Mucosa of stomach (tissue), 1 donor: ENCODE results near the gene RAB1A.
"Not testable (repeated sequence)": the region's sequence is repeated elsewhere in the genome, so short reads cannot be mapped to it uniquely, and the experiment has no call there.

Experiments
- H3K27me3 ChIP-seq: one replicate; pipeline ENCODE4 v1.7.0; 2013; ENCODE audit warnings: mild to moderate bottlenecking, low read length; ENCODE audit not compliant: control insufficient read depth, insufficient read depth
- H3K36me3 ChIP-seq: one replicate; pipeline ENCODE4 v1.7.0; 2013; ENCODE audit warnings: low read length; ENCODE audit not compliant: control insufficient read depth, insufficient read depth
- H3K4me1 ChIP-seq: one replicate; pipeline ENCODE4 v1.7.0; 2013; ENCODE audit warnings: mild to moderate bottlenecking, low read length; ENCODE audit not compliant: control insufficient read depth, insufficient read depth
- H3K4me3 ChIP-seq: one replicate; pipeline ENCODE4 v1.7.0; 2013; ENCODE audit warnings: low read length
- H3K9ac ChIP-seq: one replicate; pipeline ENCODE4 v1.7.0; 2013; ENCODE audit warnings: mild to moderate bottlenecking, low read length, moderate library complexity
- H3K9me3 ChIP-seq: one replicate; pipeline ENCODE4 v1.7.0; 2013; ENCODE audit warnings: mild to moderate bottlenecking, low read length, moderate library complexity; ENCODE audit not compliant: control insufficient read depth
- donor health status: Pancreatic carcinoma.

RAB1A gene

DNA sequence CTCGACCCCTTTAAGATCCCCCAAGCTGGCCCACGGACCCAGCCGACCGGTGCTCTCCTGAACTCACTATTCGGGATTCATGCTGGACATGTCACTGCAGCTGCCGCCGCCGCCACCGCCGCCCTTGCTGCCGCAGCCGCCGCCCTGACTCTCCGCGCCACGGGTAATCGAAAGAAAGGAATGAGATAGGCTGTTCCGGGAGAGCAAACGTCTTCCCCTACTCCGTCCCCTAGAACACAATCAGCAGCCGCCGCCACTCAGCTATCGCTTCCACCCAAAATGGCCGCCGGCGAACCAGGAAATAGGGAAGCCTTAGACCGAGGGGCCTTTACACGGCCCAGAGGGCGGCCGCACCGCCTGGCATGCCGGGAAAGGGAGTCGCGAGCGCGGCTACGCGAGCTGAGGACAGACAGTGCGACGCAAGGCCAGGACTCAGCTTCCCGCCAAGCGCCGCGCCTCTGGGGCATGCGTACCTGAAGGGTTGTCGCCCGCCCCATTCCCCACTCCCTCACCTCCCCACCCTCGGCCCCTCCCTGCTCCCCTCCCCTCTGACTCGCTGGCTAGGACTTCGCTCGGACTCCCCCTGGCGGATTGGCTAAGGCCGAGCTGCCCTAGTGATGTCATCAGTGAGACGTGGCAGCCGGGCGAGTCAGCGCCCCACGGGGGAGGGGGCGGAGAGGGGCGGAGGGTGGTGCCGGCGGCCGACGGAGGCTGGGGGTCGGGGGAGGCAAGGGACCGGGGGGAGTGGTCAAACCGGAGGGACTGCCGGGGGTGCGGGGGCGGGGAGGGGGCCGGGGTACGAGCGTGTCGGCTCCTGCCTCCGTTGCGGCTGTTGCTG, at the start of gene RAB1A:
TSS of gene RAB1A (minus strand) at position 281 of the 838 bp plus-strand sequence. CDS start at position 90, 191 bp downstream.
- Histone ChIP-seq H3K9ac (peak within 1 kb of the TSS; percentile 100), H3K4me3 (peak within 1 kb of the TSS; percentile 99), H3K4me1 (peaks cover 24% of the 10 kb centered on the region), H3K9me3 (no peaks in the 10 kb centered on the region), H3K27me3 (no peaks in the 10 kb centered on the region), H3K36me3 (no peaks in the 10 kb centered on the region)

- Histone ChIP-seq H3K27me3 (no peaks in the 10 kb centered on the region), H3K36me3 (no peaks in the 10 kb centered on the region), H3K4me1 (peaks cover 23% of the 10 kb centered on the region), H3K4me3 (no peak overlapping the region), H3K9me3 (no peaks in the 10 kb centered on the region), H3K9ac (no peak overlapping the region)
These were observed 48.0 kb upstream of the RAB1A start for GRCh38 chr2:65177751-65178442.

GRCh38 chr2:65175894-65176530, 46.1 kb upstream of the RAB1A start:
- Histone ChIP-seq H3K9ac (no peak overlapping the region), H3K27me3 (no peaks in the 10 kb centered on the region), H3K4me3 (no peak overlapping the region), H3K9me3 (no peaks in the 10 kb centered on the region), H3K4me1 (peaks cover 23% of the 10 kb centered on the region), H3K36me3 (no peaks in the 10 kb centered on the region)

GRCh38 chr2:65174031-65174430, 44.1 kb upstream of the RAB1A start:
- peaks cover 31% of the 10 kb centered on the region for H3K4me1 ChIP-seq
- not testable (repeated sequence) for H3K36me3 ChIP-seq, H3K4me3 ChIP-seq, H3K9ac ChIP-seq, H3K9me3 ChIP-seq, H3K27me3 ChIP-seq

GRCh38 chr2:65172994-65173790, 43.3 kb upstream of the RAB1A start:
- Histone ChIP-seq H3K27me3 (no peaks in the 10 kb centered on the region), H3K9me3 (no peaks in the 10 kb centered on the region), H3K36me3 (no peaks in the 10 kb centered on the region), H3K9ac (no peak overlapping the region), H3K4me1 (peaks cover 30% of the 10 kb centered on the region), H3K4me3 (no peak overlapping the region)

DNA sequence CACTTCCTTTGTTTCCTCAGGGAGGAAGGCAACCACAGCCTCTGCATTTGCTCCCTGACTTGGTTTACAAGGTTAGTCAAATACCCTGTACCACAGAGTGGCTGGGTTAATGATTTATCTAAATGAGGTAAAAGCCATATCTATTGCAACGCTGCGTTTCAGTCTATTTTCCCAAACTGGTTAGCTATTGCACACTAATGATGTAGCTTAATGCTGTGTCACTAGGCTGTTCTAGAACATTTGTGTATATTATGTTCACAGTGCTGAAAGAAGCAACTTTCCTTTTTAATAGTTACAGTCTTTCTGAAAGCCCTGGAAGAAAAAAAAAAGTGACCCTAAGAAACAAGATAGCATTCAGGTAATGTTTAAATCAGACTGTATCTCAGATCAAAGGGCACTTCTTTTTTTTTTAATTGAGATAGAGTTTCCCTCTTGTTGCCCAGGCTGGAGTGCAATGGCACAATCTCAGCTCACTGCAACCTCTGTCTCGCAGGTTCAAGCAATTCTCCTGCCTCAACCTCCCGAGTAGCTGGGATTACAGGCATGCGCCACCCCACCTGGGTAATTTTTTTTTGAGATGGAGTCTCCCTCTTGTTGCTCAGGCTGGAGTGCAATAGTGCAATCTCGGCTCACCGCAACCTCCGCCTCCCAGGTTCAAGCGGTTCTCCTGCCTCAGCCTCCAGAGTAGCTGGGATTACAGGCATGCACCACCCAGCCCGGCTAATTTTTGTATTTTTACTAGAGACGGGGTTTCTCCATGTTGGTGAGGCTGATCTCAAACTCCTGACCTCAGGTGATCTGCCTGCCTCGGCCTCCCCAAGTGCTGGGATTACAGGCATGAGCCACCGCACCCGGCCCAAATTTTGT, 40.9 kb upstream of the RAB1A start:
- H3K9ac ChIP-seq = peak overlapping the region; percentile 12
- H3K4me1 ChIP-seq = peaks cover 11% of the 10 kb centered on the region
- H3K27me3 ChIP-seq, H3K4me3 ChIP-seq, H3K36me3 ChIP-seq, H3K9me3 ChIP-seq: not testable (repeated sequence)

- no peaks in the 10 kb centered on the region for H3K27me3 ChIP-seq
- H3K9ac ChIP-seq = no peak overlapping the region
- H3K4me1 ChIP-seq = peaks cover 11% of the 10 kb centered on the region
- H3K9me3 ChIP-seq = no peaks in the 10 kb centered on the region
- no peak overlapping the region for H3K4me3 ChIP-seq
- no peaks in the 10 kb centered on the region for H3K36me3 ChIP-seq
These were observed 39.8 kb upstream of the RAB1A start for GRCh38 chr2:65169760-65170136.

GRCh38 chr2:65165558-65165957, 35.7 kb upstream of the RAB1A start:
- Histone ChIP-seq H3K9ac (no peak overlapping the region), H3K36me3 (no peaks in the 10 kb centered on the region), H3K9me3 (no peaks in the 10 kb centered on the region), H3K27me3 (no peaks in the 10 kb centered on the region), H3K4me1 (peaks cover 28% of the 10 kb centered on the region), H3K4me3 (no peak overlapping the region)

DNA sequence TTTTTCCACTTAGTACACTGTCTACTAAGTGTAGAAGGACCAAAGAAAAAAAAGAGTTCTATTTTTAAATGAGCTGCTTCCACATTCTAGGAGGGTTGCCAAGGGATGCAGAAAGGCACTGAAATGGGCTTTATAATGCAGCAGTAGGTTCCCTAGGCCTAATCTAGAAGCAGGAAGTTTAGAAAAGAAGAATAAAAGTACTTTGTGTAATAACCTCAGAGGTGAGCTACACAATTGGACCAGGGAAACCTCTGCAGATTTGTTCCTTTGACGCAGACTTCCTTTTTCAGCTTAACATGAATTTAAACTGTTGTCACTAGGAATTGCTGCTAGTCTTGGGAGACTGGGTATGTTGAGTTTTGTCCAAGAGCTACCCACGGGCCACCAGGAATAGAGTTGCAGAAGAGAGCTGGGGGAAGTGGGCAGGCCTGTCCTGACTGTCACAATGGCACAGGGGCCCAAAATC, 34.6 kb upstream of the RAB1A start:
- H3K4me1 ChIP-seq = peaks cover 28% of the 10 kb centered on the region
- H3K4me3 ChIP-seq = no peak overlapping the region
- no peaks in the 10 kb centered on the region for H3K9me3 ChIP-seq
- H3K9ac ChIP-seq = no peak overlapping the region
- no peaks in the 10 kb centered on the region for H3K27me3 ChIP-seq
- no peaks in the 10 kb centered on the region for H3K36me3 ChIP-seq

- Histone ChIP-seq H3K27me3 (no peaks in the 10 kb centered on the region), H3K4me1 (peaks cover 30% of the 10 kb centered on the region), H3K9ac (no peak overlapping the region), H3K36me3 (no peaks in the 10 kb centered on the region), H3K9me3 (no peaks in the 10 kb centered on the region), H3K4me3 (no peak overlapping the region)
These were observed 31.7 kb upstream of the RAB1A start for GRCh38 chr2:65161551-65162100.

- Histone ChIP-seq H3K27me3 (no peaks in the 10 kb centered on the region), H3K9me3 (no peaks in the 10 kb centered on the region), H3K36me3 (no peaks in the 10 kb centered on the region), H3K9ac (no peak overlapping the region), H3K4me3 (no peak overlapping the region), H3K4me1 (peaks cover 29% of the 10 kb centered on the region)
These were observed 30.0 kb upstream of the RAB1A start for GRCh38 chr2:65159906-65160305.
